ENCODE data around the gene LAMTOR4.
"Not testable (repeated sequence)": the region's sequence is repeated elsewhere in the genome, so short reads cannot be mapped to it uniquely, and the experiment has no call there.

The LAMTOR4 gene

GRCh38 chr7:100169147-100169850 lies 20.6 kb downstream of the LAMTOR4 start:
- Mint-ChIP-seq H3K4me3 (peak overlapping the region; percentile 64), H3K4me1 (ENCODE audit: low read depth) (peaks cover 53% of the 10 kb centered on the region), H3K36me3 (ENCODE audit: low read depth) (peaks cover 3% of the 10 kb centered on the region), H3K27ac (peak overlapping the region; percentile 53), H3K9me3 (no peaks in the 10 kb centered on the region), H3K27me3 (ENCODE audit: low read depth) (peaks cover 30% of the 10 kb centered on the region)

GRCh38 chr7:100170101-100170897 lies 21.6 kb downstream of the LAMTOR4 start:
- Mint-ChIP-seq H3K27me3 (ENCODE audit: low read depth) (peaks cover 37% of the 10 kb centered on the region), H3K4me3 (peak overlapping the region; percentile 70), H3K9me3 (no peaks in the 10 kb centered on the region), H3K4me1 (ENCODE audit: low read depth) (peaks cover 54% of the 10 kb centered on the region), H3K27ac (peak overlapping the region; percentile 8), H3K36me3 (ENCODE audit: low read depth) (peaks cover 3% of the 10 kb centered on the region)

- peak overlapping the region; percentile 11 for H3K4me3 Mint-ChIP-seq
- H3K27ac Mint-ChIP-seq = no peak overlapping the region
- peaks cover 38% of the 10 kb centered on the region for H3K27me3 Mint-ChIP-seq (ENCODE audit: low read depth)
- no peaks in the 10 kb centered on the region for H3K9me3 Mint-ChIP-seq
- H3K36me3 Mint-ChIP-seq (ENCODE audit: low read depth) = peaks cover 3% of the 10 kb centered on the region
- H3K4me1 Mint-ChIP-seq (ENCODE audit: low read depth) = peaks cover 48% of the 10 kb centered on the region
Observed at GRCh38 chr7:100171087-100171681, 22.5 kb downstream of the LAMTOR4 start.

GRCh38 chr7:100171840-100172239 lies 23.1 kb downstream of the LAMTOR4 start:
- peaks cover 3% of the 10 kb centered on the region for H3K36me3 Mint-ChIP-seq (ENCODE audit: low read depth)
- H3K27ac Mint-ChIP-seq = no peak overlapping the region
- H3K27me3 Mint-ChIP-seq (ENCODE audit: low read depth) = peaks cover 38% of the 10 kb centered on the region
- peaks cover 49% of the 10 kb centered on the region for H3K4me1 Mint-ChIP-seq (ENCODE audit: low read depth)
- no peaks in the 10 kb centered on the region for H3K9me3 Mint-ChIP-seq
- H3K4me3 Mint-ChIP-seq = peak overlapping the region; percentile 73

GRCh38 chr7:100173806-100174495 lies 25.2 kb downstream of the LAMTOR4 start:
- Mint-ChIP-seq H3K4me3 (no peak overlapping the region), H3K27me3 (ENCODE audit: low read depth) (peaks cover 21% of the 10 kb centered on the region), H3K36me3 (ENCODE audit: low read depth) (peaks cover 3% of the 10 kb centered on the region), H3K4me1 (ENCODE audit: low read depth) (peaks cover 34% of the 10 kb centered on the region), H3K9me3 (no peaks in the 10 kb centered on the region), H3K27ac (no peak overlapping the region)

GRCh38 chr7:100174582-100174981 lies 25.9 kb downstream of the LAMTOR4 start:
- no peaks in the 10 kb centered on the region for H3K9me3 Mint-ChIP-seq
- H3K4me3 Mint-ChIP-seq = peak overlapping the region; percentile 13
- no peak overlapping the region for H3K27ac Mint-ChIP-seq
- H3K27me3 Mint-ChIP-seq (ENCODE audit: low read depth) = peaks cover 21% of the 10 kb centered on the region
- H3K36me3 Mint-ChIP-seq (ENCODE audit: low read depth) = peaks cover 3% of the 10 kb centered on the region
- H3K4me1 Mint-ChIP-seq (ENCODE audit: low read depth) = peaks cover 28% of the 10 kb centered on the region

GRCh38 chr7:100175296-100175935 lies 26.7 kb downstream of the LAMTOR4 start:
- Mint-ChIP-seq H3K4me3 (peak overlapping the region; percentile 47), H3K36me3 (ENCODE audit: low read depth) (peaks cover 4% of the 10 kb centered on the region), H3K4me1 (ENCODE audit: low read depth) (peaks cover 23% of the 10 kb centered on the region), H3K9me3 (no peaks in the 10 kb centered on the region), H3K27me3 (ENCODE audit: low read depth) (peaks cover 18% of the 10 kb centered on the region), H3K27ac (peak overlapping the region; percentile 23)

GRCh38 chr7:100176096-100177044 lies 27.7 kb downstream of the LAMTOR4 start:
- no peaks in the 10 kb centered on the region for H3K9me3 Mint-ChIP-seq
- peaks cover 7% of the 10 kb centered on the region for H3K36me3 Mint-ChIP-seq (ENCODE audit: low read depth)
- H3K27me3 Mint-ChIP-seq (ENCODE audit: low read depth) = peaks cover 12% of the 10 kb centered on the region
- H3K4me1 Mint-ChIP-seq (ENCODE audit: low read depth) = peaks cover 27% of the 10 kb centered on the region
- peak overlapping the region; percentile 77 for H3K4me3 Mint-ChIP-seq
- H3K27ac Mint-ChIP-seq = no peak overlapping the region

GRCh38 chr7:100177045-100178001 lies 28.6 kb downstream of the LAMTOR4 start, which contains the start of the genes GPC2 and STAG3:
Gene GPC2 (minus strand): TSS chr7:100177381. CDS start chr7:100177199, 182 bp downstream.
Gene STAG3 (plus strand): TSS chr7:100177918. CDS start chr7:100180557, 2,639 bp downstream.
- Mint-ChIP-seq H3K9me3 (no peaks in the 10 kb centered on the region), H3K4me1 (ENCODE audit: low read depth) (peaks cover 34% of the 10 kb centered on the region), H3K27me3 (ENCODE audit: low read depth) (peaks cover 8% of the 10 kb centered on the region), H3K27ac (peak within 1 kb of the TSS; percentile 79), H3K36me3 (ENCODE audit: low read depth) (peaks cover 7% of the 10 kb centered on the region), H3K4me3 (peak within 1 kb of the TSS; percentile 77)

- not testable (repeated sequence) for H3K36me3 Mint-ChIP-seq (ENCODE audit: low read depth); H3K9me3 Mint-ChIP-seq; H3K27me3 Mint-ChIP-seq (ENCODE audit: low read depth)
- Mint-ChIP-seq H3K4me3 (peak overlapping the region; percentile 64), H3K27ac (peak overlapping the region; percentile 91), H3K4me1 (ENCODE audit: low read depth) (peaks cover 38% of the 10 kb centered on the region)
Observed at GRCh38 chr7:100180084-100180483, 31.4 kb downstream of the LAMTOR4 start.

- peaks cover 28% of the 10 kb centered on the region for H3K4me1 Mint-ChIP-seq (ENCODE audit: low read depth)
- peak overlapping the region; percentile 80 for H3K4me3 Mint-ChIP-seq
- peak overlapping the region; percentile 91 for H3K27ac Mint-ChIP-seq
- not testable (repeated sequence) for H3K36me3 Mint-ChIP-seq (ENCODE audit: low read depth); H3K9me3 Mint-ChIP-seq; H3K27me3 Mint-ChIP-seq (ENCODE audit: low read depth)
Observed at GRCh38 chr7:100182616-100183015, 33.9 kb downstream of the LAMTOR4 start.

- not testable (repeated sequence) for H3K9me3 Mint-ChIP-seq; H3K4me3 Mint-ChIP-seq; H3K27me3 Mint-ChIP-seq (ENCODE audit: low read depth); H3K36me3 Mint-ChIP-seq (ENCODE audit: low read depth)
- Mint-ChIP-seq H3K27ac (peak overlapping the region; percentile 65), H3K4me1 (ENCODE audit: low read depth) (peaks cover 26% of the 10 kb centered on the region)
Observed at GRCh38 chr7:100183090-100183489, 34.4 kb downstream of the LAMTOR4 start.

Measured in T-helper 1 cell treated with Interleukin-12 subunit alpha and Interleukin-12 subunit beta and Interleukin-4 antibody, amounts not matched to agents 30 μg/mL and 1 μg/mL, for 36 hours (primary cell).